ENCODE measurements around the gene COX7A2.

COX7A2 gene

GRCh38 chr6:75224303-75224926, 19.2 kb downstream of the COX7A2 start:
- no peak for TF ChIP-seq CTCF (IDR thresholded peaks at IDR 0.05; ENCODE audit: control extremely low read depth, extremely low read depth, low read depth, missing control alignments)

GRCh38 chr6:75223428-75223827, 20.2 kb downstream of the COX7A2 start:
- no peak for DNase-seq (ENCODE audit: extremely low spot score)
- CTCF ChIA-PET = interaction anchor here (1.0 to 1.5 kb wide), 2 partner anchors 12 to 15 kb away, joined by 3 to 5 read pairs; no protein-coding TSS in a partner anchor
- POLR2A ChIA-PET = no interaction called here
- TF ChIP-seq CTCF (IDR thresholded peaks at IDR 0.05; ENCODE audit: control extremely low read depth, extremely low read depth, low read depth, missing control alignments) = no peak

More at GRCh38 chr6:75224303-75224926, 19.2 kb downstream of the COX7A2 start:
- CTCF ChIA-PET = interaction anchor here (1.6 to 4.4 kb wide), 2 partner anchors 11 to 14 kb away, joined by 4 to 44 read pairs; no protein-coding TSS in a partner anchor
- POLR2A ChIA-PET = no interaction called here
- no peak for DNase-seq (ENCODE audit: extremely low spot score)

DNA sequence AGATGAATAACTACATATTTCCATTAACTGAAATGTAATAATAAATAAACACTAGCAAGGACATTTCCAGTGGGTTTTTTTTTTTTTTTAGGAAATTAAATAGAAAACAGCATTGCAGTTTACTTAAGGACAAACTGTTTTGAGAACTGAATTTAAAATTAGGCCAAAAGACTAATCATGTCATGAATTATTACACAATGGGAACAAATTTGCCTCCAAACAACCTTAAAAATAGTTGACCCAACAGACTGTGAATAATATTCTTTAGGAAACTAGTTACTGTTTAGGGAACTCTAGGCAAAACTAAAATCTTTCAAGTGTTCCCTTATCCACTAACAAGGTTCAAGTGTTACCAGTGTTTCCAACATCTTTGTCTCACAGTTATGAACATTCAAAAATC, 21.3 kb downstream of the COX7A2 start:
- ChIA-PET CTCF (interaction anchor here (1.0 to 2.7 kb wide), 3 partner anchors 10 to 13 kb away, joined by 3 to 54 read pairs (median 5); no protein-coding TSS in a partner anchor), POLR2A (no interaction called here)
- TF ChIP-seq CTCF (IDR thresholded peaks at IDR 0.05; ENCODE audit: control extremely low read depth, extremely low read depth, low read depth, missing control alignments) = no peak
- no peak for DNase-seq (ENCODE audit: extremely low spot score)

GRCh38 chr6:75221116-75221515, 22.5 kb downstream of the COX7A2 start:
- TF ChIP-seq CTCF (IDR thresholded peaks at IDR 0.05; ENCODE audit: control extremely low read depth, extremely low read depth, low read depth, missing control alignments) = no peak
- CTCF ChIA-PET = interaction anchor here (0.8 to 2.7 kb wide), 6 partner anchors 11 to 76 kb away, joined by 3 to 54 read pairs (median 4); partner anchors contain the start of gene COL12A1
- DNase-seq (ENCODE audit: extremely low spot score) = no peak
- POLR2A ChIA-PET = no interaction called here

DNA sequence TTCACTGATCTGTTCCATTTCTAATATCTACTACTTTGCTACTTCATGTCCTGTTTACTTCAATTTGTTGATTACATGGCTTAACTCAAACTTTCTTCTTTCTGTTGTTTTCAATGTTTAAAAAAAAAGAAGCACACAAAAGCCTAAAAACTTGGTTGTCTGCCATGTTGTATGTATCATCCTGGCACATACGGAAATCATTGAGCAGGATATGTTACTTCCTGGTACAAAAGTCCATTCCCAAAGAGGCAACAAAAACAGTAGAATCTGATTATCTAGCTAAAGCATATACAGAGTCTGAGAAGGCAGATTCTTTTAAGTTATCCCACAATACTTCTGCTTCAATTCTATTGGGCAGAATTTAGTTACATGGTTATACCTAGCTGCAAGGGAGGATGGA, 23.2 kb downstream of the COX7A2 start:
- ChIA-PET CTCF (interaction anchor here (1.0 to 2.7 kb wide), 5 partner anchors 11 to 1487 kb away, joined by 3 to 54 read pairs (median 4); no protein-coding TSS in a partner anchor), POLR2A (interaction anchor here (0.5 kb wide), 1 partner anchor 14 kb away, joined by 3 read pairs; no protein-coding TSS in a partner anchor)
- no peak for DNase-seq (ENCODE audit: extremely low spot score)
- TF ChIP-seq CTCF (IDR thresholded peaks at IDR 0.05; ENCODE audit: control extremely low read depth, extremely low read depth, low read depth, missing control alignments) = no peak

- no peak for DNase-seq (ENCODE audit: extremely low spot score)
- CTCF ChIA-PET = interaction anchor here (1.0 to 2.7 kb wide), 2 partner anchors 10 to 1486 kb away, joined by 3 to 54 read pairs; no protein-coding TSS in a partner anchor
- POLR2A ChIA-PET = no interaction called here
- no peak for TF ChIP-seq CTCF (IDR thresholded peaks at IDR 0.05; ENCODE audit: control extremely low read depth, extremely low read depth, low read depth, missing control alignments)
These were observed 24.3 kb downstream of the COX7A2 start for GRCh38 chr6:75219263-75219662.

All from GM10248 (cell line).